Body of pancreas (tissue), 4 donors: ENCODE measurements around the gene SLC46A1. TPM values are rescaled to one million over a fixed set of nuclear protein-coding genes. Genes with fewer than 3 reads are reported as not detected.

ENCODE experiments used
- ATAC-seq: fragments of 150-250 bp; one replicate; pipeline ENCODE4 v1.9.1; 2016
- DNase-seq, 4 donors: peaks; one replicate each; pipeline ENCODE4 v3.0.0-alpha.2; 2019
- H3K27ac ChIP-seq, 4 donors: fragments of 200-600 bp; sonication (generic); 1 replicate in 3 of 4; 2 replicates in 1 of 4; pipeline versions ENCODE4 v1.5.1 to v1.6.1; 2016 to 2019; ENCODE audit warnings: mild to moderate bottlenecking in 1 of 4, mixed read lengths in 1 of 4, moderate library complexity in 1 of 4
- H3K27me3 ChIP-seq, 2 donors: fragments of 200-600 bp; sonication (generic); one replicate each; pipeline ENCODE4 v1.6.0; 2016; ENCODE audit warnings: mild to moderate bottlenecking in 1 of 2
- H3K36me3 ChIP-seq, 2 donors: fragments of 200-600 bp; sonication (generic); replicated peaks in 1 of 2; 2 replicates each; pipeline ENCODE4 v1.5.1; 2016; ENCODE audit warnings: low read depth in 2 of 2; ENCODE audit not compliant: insufficient read depth in 1 of 2
- H3K4me1 ChIP-seq: fragments of 200-600 bp; sonication (generic); one replicate; pipeline ENCODE4 v1.6.0; 2016
- H3K4me3 ChIP-seq, 2 donors: fragments of 200-600 bp; sonication (generic); 1 replicate in 1 of 2; 2 replicates in 1 of 2; pipeline ENCODE4 v1.5.1; 2016 to 2019
- H3K9me3 ChIP-seq, 3 donors: fragments of 200-600 bp; sonication (generic); 1 replicate in 2 of 3; 2 replicates in 1 of 3; pipeline ENCODE4 v1.5.1; 2016
- CTCF ChIP-seq, 7 experiments: fragments of 450-650 bp in 4 of 7; fragments of 200-600 bp in 3 of 7; sonication (generic) in 3 of 7; IDR thresholded peaks; one replicate each; pipeline ENCODE4 v1.5.1; 2016 to 2019; ENCODE audit warnings: antibody characterized with exemption in 7 of 7
- POLR2A ChIP-seq, 3 donors: fragments of 450-650 bp; IDR thresholded peaks; one replicate each; pipeline ENCODE4 v1.6.1; 2016; ENCODE audit warnings: antibody characterized with exemption in 3 of 3, mild to moderate bottlenecking in 2 of 3
- WGBS, 2 donors: methylation state at CpG; one replicate each; pipeline ENCODE4 v1.1.5; 2017; 5-methylcytosine and 5-hydroxymethylcytosine counted together
- intact Hi-C: fragments of 100-400 bp; cut with DNase I; formaldehyde crosslinking; loops from one replicate; pipeline ENCODE4 v1.15.1; 2023
- total RNA-seq, 2 donors: library from RNA; depleted of rRNA; stranded (reverse); fragments of >200 nt; gene quantifications; one replicate each; pipeline ENCODE4 v1.1.0, GENCODE V29; 2016

Gene SLC46A1
- total RNA-seq, 2 donors from 2014 or later, result 8.6 to 17.6 TPM

GRCh38 chr17:28396635-28397239 lies 9.3 kb downstream of the SLC46A1 start:
- intact Hi-C loops, result no loop called here
- H3K9me3 ChIP-seq, result no peaks in the 10 kb centered on the region
- DNase-seq (no peak), ATAC-seq (no peak)
- WGBS, 2 donors, result 86 to 88% methylated on average over 4 to 6 of the region's 6 CpGs
- H3K27ac ChIP-seq, result no peak overlapping the region
- H3K4me1 ChIP-seq, result no peaks in the 10 kb centered on the region
- TF ChIP-seq POLR2A (IDR thresholded peaks at IDR 0.05) (no peak), CTCF (IDR thresholded peaks at IDR 0.05) (no peak)
- no peak overlapping the region for H3K4me3 ChIP-seq
- H3K27me3 ChIP-seq, result no peaks in the 10 kb centered on the region
- H3K36me3 ChIP-seq, result peaks cover 0 to 21% of the 10 kb centered on the region in 2 donors

- ATAC-seq (no peak), DNase-seq (no peak)
- peaks cover 0 to 20% of the 10 kb centered on the region in 2 donors for H3K36me3 ChIP-seq
- no peak overlapping the region for H3K4me3 ChIP-seq
- no peaks in the 10 kb centered on the region for H3K4me1 ChIP-seq
- no peaks in the 10 kb centered on the region for H3K9me3 ChIP-seq
- no peaks in the 10 kb centered on the region for H3K27me3 ChIP-seq
- WGBS, 2 donors, result 86 to 87% methylated on average over 4 to 6 of the region's 6 CpGs
- H3K27ac ChIP-seq, result no peak overlapping the region
- intact Hi-C loops, result no loop called here
- TF ChIP-seq CTCF (IDR thresholded peaks at IDR 0.05) (no peak), POLR2A (IDR thresholded peaks at IDR 0.05) (no peak)
These were observed 10.0 kb downstream of the SLC46A1 start for GRCh38 chr17:28395968-28396367.

- WGBS, 2 donors, result 50 to 51% methylated on average over 2 of the region's 2 CpGs
These were observed 10.6 kb downstream of the SLC46A1 start for GRCh38 chr17:28395426-28395825.

GRCh38 chr17:28394337-28395116 lies 11.5 kb downstream of the SLC46A1 start:
- Histone ChIP-seq H3K27ac (no peak overlapping the region), H3K4me1 (no peaks in the 10 kb centered on the region), H3K27me3 (no peaks in the 10 kb centered on the region), H3K4me3 (no peak overlapping the region), H3K36me3 (peaks cover 0 to 26% of the 10 kb centered on the region in 2 donors), H3K9me3 (no peaks in the 10 kb centered on the region)
- intact Hi-C loops, result no loop called here
- 72 to 80% methylated on average over 7 of the region's 7 CpGs for WGBS, 2 donors
- TF ChIP-seq POLR2A (IDR thresholded peaks at IDR 0.05), result no peak
- no peak for TF ChIP-seq CTCF (IDR thresholded peaks at IDR 0.05)
- DNase-seq (no peak), ATAC-seq (no peak)

More at GRCh38 chr17:28395426-28395825, 10.6 kb downstream of the SLC46A1 start:
- Histone ChIP-seq H3K27me3 (no peaks in the 10 kb centered on the region), H3K4me3 (no peak overlapping the region), H3K9me3 (no peaks in the 10 kb centered on the region), H3K4me1 (no peaks in the 10 kb centered on the region), H3K27ac (no peak overlapping the region), H3K36me3 (peaks cover 0 to 22% of the 10 kb centered on the region in 2 donors)
- DNase-seq, result no peak
- no peak for ATAC-seq
- intact Hi-C loops, result no loop called here
- TF ChIP-seq POLR2A (IDR thresholded peaks at IDR 0.05) (no peak), CTCF (IDR thresholded peaks at IDR 0.05) (no peak)
